Osteoblast (primary cell): ENCODE data around the gene KCTD2. TPM values are rescaled to one million over a fixed set of nuclear protein-coding genes. Genes with fewer than 3 reads are reported as not detected.

Experiments used
- DNase-seq: peaks from one replicate; pipeline ENCODE4 v3.0.0; 2011; ENCODE audit warnings: low spot score, mixed read lengths; ENCODE audit not compliant: insufficient read length; ENCODE audit errors: missing footprints
- H2AFZ ChIP-seq: 2 replicates; pipeline ENCODE4 v1.6.0; 2011; ENCODE audit warnings: mild to moderate bottlenecking, low read length
- H3K27ac ChIP-seq: 2 replicates; pipeline ENCODE4 v1.5.1; 2011; ENCODE audit warnings: mild to moderate bottlenecking, low read depth, low read length, moderate library complexity
- H3K27me3 ChIP-seq: 2 replicates; pipeline ENCODE4 v1.6.0; 2012; ENCODE audit warnings: mild to moderate bottlenecking, control low read depth, inconsistent platforms, low read length, moderate library complexity; ENCODE audit not compliant: insufficient read depth
- H3K36me3 ChIP-seq: 2 replicates; pipeline ENCODE4 v1.5.1; 2011; ENCODE audit warnings: mild to moderate bottlenecking, low read length, control low read depth, moderate library complexity; ENCODE audit not compliant: insufficient read depth
- H3K4me1 ChIP-seq: 2 replicates; pipeline ENCODE4 v1.5.1; 2011; ENCODE audit warnings: mild to moderate bottlenecking, low read length, control low read depth, moderate library complexity; ENCODE audit not compliant: insufficient read depth
- H3K4me2 ChIP-seq: 2 replicates; pipeline ENCODE4 v1.6.0; 2011; ENCODE audit warnings: mild to moderate bottlenecking, low read length; ENCODE audit not compliant: insufficient read depth
- H3K4me3 ChIP-seq: fragments of 200-600 bp; sonication (generic); 3 replicates; pipeline ENCODE4 v1.5.1; 2012; ENCODE audit warnings: mild to moderate bottlenecking, low read length, inconsistent platforms; ENCODE audit not compliant: insufficient read depth
- H3K79me2 ChIP-seq: 2 replicates; pipeline ENCODE4 v1.6.0; 2012; ENCODE audit warnings: mild to moderate bottlenecking, low read length, control low read depth, inconsistent platforms; ENCODE audit not compliant: insufficient read depth
- H3K9me3 ChIP-seq: 2 replicates; pipeline ENCODE4 v1.5.1; 2011; ENCODE audit warnings: low read depth, low read length, control low read depth
- H4K20me1 ChIP-seq: 2 replicates; pipeline ENCODE4 v1.6.0; 2012; ENCODE audit warnings: mild to moderate bottlenecking, low read length, control low read depth; ENCODE audit not compliant: insufficient read depth
- CTCF ChIP-seq: IDR thresholded peaks from 2 replicates; pipeline ENCODE4 v1.5.1; 2011; ENCODE audit warnings: mild to moderate bottlenecking, low read depth, low read length, moderate library complexity; ENCODE audit errors: extremely low read depth
- total RNA-seq: library from RNA; depleted of rRNA; stranded (reverse); fragments of >200 nt; gene quantifications from 2 replicates; pipeline ENCODE4 v1.2.3, GENCODE V29; 2012

KCTD2 gene
- total RNA-seq, 1 donor, result 20.3 TPM

- DNase-seq, result peak; percentile 52
- Histone ChIP-seq H3K4me2 (no peak overlapping the region), H3K36me3 (peaks cover 11% of the 10 kb centered on the region), H3K27me3 (no peaks in the 10 kb centered on the region), H3K27ac (no peak overlapping the region), H3K4me1 (no peaks in the 10 kb centered on the region), H3K79me2 (no peaks in the 10 kb centered on the region), H2AFZ (no peak overlapping the region), H3K4me3 (no peak overlapping the region), H3K9me3 (no peaks in the 10 kb centered on the region), H4K20me1 (no peaks in the 10 kb centered on the region)
- no peak for TF ChIP-seq CTCF
These were observed 56.9 kb downstream of the KCTD2 start for GRCh38 chr17:75103601-75104554.

GRCh38 chr17:75105126-75106080, 58.4 kb downstream of the KCTD2 start:
- peaks cover 2% of the 10 kb centered on the region for H3K79me2 ChIP-seq
- no peaks in the 10 kb centered on the region for H3K9me3 ChIP-seq
- no peak overlapping the region for H3K4me3 ChIP-seq
- no peak overlapping the region for H3K27ac ChIP-seq
- H2AFZ ChIP-seq, result no peak overlapping the region
- no peaks in the 10 kb centered on the region for H4K20me1 ChIP-seq
- no peak overlapping the region for H3K4me2 ChIP-seq
- peaks cover 3% of the 10 kb centered on the region for H3K4me1 ChIP-seq
- peak; percentile 65 for TF ChIP-seq CTCF
- peaks cover 7% of the 10 kb centered on the region for H3K36me3 ChIP-seq
- DNase-seq, result peak; percentile 91
- no peaks in the 10 kb centered on the region for H3K27me3 ChIP-seq

GRCh38 chr17:75108193-75108592, 61.2 kb downstream of the KCTD2 start:
- Histone ChIP-seq H3K9me3 (no peaks in the 10 kb centered on the region), H3K36me3 (peaks cover 3% of the 10 kb centered on the region), H4K20me1 (no peaks in the 10 kb centered on the region), H3K27me3 (no peaks in the 10 kb centered on the region), H3K79me2 (peaks cover 8% of the 10 kb centered on the region), H3K4me1 (peaks cover 3% of the 10 kb centered on the region), H3K4me3 (no peak overlapping the region), H3K4me2 (no peak overlapping the region), H3K27ac (no peak overlapping the region), H2AFZ (no peak overlapping the region)
- no peak for TF ChIP-seq CTCF
- peak; percentile 14 for DNase-seq
